ENCODE data around the gene ANKRD65. TPM values are rescaled to one million over a fixed set of nuclear protein-coding genes. Genes with fewer than 3 reads are reported as not detected.
A peak's percentile ranks its signal among the peaks of the same experiment; 100 is the strongest.
"Not testable (repeated sequence)": the region's sequence is repeated elsewhere in the genome, so short reads cannot be mapped to it uniquely, and the experiment has no call there.

The ANKRD65 gene
- total RNA-seq, 1 donor from 2014 or later: 40.9 TPM

DNA sequence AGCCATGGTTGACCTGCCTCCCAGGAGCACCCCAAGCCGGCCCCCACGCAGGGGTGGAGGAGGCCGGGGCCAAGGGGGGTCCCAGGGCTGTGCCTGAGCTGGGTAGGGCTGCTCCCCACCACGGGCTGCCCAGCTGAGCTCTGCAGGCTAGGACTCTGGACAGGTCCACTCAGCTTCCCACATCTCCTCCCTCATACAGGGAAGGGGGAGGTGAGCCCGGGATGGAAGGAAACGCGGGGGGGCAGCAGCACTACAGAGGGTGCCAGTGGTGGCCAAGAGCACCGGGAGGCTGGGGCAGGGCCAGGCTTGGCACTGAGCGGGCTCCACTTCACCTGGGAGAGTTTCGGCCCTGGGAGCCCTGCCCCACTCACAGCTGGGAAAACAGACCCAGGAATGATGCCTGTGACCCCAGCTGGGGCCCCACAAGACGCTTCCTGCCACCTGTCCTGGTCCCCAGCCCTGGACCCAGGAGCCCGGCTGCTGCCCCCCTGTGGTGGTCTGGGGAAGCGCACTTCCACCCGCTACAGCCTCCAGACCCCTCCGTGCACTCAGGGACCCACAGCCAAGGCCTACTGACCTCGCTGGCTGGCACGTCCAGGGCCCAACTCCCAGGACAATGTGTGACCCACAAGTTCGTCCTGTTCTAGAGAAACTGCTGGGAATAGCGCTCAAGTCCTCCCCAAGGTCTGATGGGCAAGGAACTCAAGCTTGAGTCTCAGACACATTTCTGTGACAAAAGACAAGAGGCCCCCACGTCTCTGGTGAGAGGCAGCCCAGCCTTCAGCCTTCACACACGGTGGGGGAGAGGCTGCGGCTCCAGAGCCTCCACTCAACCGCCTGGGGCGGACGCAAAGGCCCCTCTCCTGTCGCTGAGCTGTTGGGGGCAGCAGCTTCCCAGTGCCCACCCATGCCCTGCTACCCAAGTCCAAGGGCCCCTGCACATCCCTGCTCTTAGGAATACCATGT is 49.0 kb downstream of the ANKRD65 start:
- peak; percentile 70 for DNase-seq (ENCODE audit: low spot score)

DNA sequence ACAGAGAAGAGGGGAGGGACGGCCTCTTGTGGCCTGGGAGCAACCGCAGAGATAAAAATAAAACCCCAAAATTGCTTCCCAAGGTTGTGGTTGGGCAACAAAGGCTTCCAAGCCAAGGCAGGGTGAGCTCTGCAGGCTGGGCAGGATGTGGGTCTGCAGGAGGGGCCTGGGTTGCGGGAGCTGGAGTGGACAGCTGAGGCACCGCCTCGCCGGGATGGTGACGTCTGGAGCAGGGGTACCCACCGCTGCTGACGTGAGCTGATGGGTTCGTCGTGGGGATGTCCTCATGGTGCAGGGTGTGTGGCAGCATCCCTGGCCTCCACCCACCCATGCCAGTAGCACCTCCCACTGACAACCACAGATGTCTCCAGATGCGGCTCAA is 49.7 kb downstream of the ANKRD65 start:
- DNase-seq (ENCODE audit: low spot score): no peak

DNA sequence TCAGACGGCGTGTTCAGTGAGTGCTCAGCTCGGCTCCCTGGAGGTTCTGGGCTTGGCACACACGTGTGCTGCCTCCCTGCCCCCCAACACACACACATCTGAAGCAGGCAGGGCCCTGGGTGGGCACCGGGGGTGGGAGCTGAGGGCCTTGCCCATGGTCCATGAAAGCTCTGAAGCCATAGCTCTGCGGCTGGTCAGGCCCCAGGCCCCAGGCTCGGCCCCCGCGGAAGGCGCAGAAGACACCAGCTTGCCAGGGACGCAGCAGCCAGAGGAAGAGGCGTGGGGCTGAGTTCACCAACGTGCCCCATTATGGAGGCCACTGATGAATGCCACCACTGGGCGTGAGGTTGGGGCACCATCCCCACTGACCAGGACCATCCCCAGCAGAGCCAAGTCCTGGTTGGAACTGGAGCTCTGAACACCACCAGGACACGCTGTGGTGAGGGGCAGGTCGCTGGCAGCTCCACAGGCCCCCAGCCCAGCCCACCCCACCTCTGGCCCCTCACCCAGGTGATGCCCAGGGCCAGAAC is 50.2 kb downstream of the ANKRD65 start:
- DNase-seq (ENCODE audit: low spot score): no peak

DNA sequence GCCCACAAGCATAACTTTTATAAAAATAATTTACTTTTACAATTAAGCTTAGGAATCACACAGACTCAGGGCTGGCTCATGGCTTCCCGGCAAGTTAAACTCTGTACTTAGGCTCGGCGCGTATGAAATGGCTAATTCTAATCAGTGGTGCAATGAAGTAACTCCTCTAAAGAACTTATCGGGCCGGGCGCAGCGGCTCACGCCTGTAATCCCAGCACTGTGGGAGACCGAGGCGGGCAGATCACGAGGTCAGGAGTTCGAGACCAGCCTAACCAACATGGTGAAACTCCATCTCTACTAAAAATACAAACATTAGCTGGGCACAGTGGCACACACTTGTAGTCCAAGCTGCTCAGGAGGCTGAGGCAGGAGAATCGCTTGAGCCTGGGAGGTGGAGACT is 51.0 kb downstream of the ANKRD65 start:
- DNase-seq (ENCODE audit: low spot score): not testable (repeated sequence)

Other genes with a start within 250 kb of the ANKRD65 start
- gene TTLL10, start 247.4 kb downstream of the ANKRD65 start, total RNA-seq: 2.3 TPM
- gene TNFRSF18, start 214.7 kb downstream of the ANKRD65 start, total RNA-seq: 3.3 TPM
- 2.0 TPM for gene TNFRSF4, start 207.1 kb downstream of the ANKRD65 start, total RNA-seq
- 134 TPM for gene SDF4, start 189.3 kb downstream of the ANKRD65 start, total RNA-seq
- gene B3GALT6, start 189.0 kb downstream of the ANKRD65 start, total RNA-seq: 14.8 TPM
- gene C1QTNF12, start 174.6 kb downstream of the ANKRD65 start, total RNA-seq: 3.4 TPM
- 59.8 TPM for gene UBE2J2, start 147.4 kb downstream of the ANKRD65 start, total RNA-seq
- gene SCNN1D, start 140.8 kb downstream of the ANKRD65 start, total RNA-seq: 6.6 TPM
- 77.6 TPM for gene ACAP3, start 113.3 kb downstream of the ANKRD65 start, total RNA-seq
- gene PUSL1, start 112.7 kb downstream of the ANKRD65 start, total RNA-seq: 29.0 TPM
- gene INTS11, start 96.6 kb downstream of the ANKRD65 start, total RNA-seq: 132 TPM
- 21.4 TPM for gene CPTP, start 96.5 kb downstream of the ANKRD65 start, total RNA-seq
- gene TAS1R3, start 90.0 kb downstream of the ANKRD65 start, total RNA-seq: 0.42 TPM
- gene DVL1, start 71.9 kb downstream of the ANKRD65 start, total RNA-seq: 52.8 TPM
- gene MXRA8, start 62.7 kb downstream of the ANKRD65 start, total RNA-seq: 41.9 TPM
- 102 TPM for gene AURKAIP1, start 46.1 kb downstream of the ANKRD65 start, total RNA-seq
- gene CCNL2, start 21.9 kb downstream of the ANKRD65 start, total RNA-seq: 259 TPM
- gene MRPL20, start 14.0 kb downstream of the ANKRD65 start, total RNA-seq: 145 TPM
- gene VWA1, start 14.4 kb upstream of the ANKRD65 start, total RNA-seq: 83.3 TPM
- gene ATAD3C, start 28.4 kb upstream of the ANKRD65 start, total RNA-seq: 8.0 TPM
- gene ATAD3B, start 50.5 kb upstream of the ANKRD65 start, total RNA-seq: 42.6 TPM
- gene ATAD3A, start 90.9 kb upstream of the ANKRD65 start, total RNA-seq: 26.3 TPM
- 2.9 TPM for gene TMEM240, start 119.3 kb upstream of the ANKRD65 start, total RNA-seq
- gene SSU72, start 153.6 kb upstream of the ANKRD65 start, total RNA-seq: 116 TPM
- 4.1 TPM for gene FNDC10, start 178.9 kb upstream of the ANKRD65 start, total RNA-seq
- 64.5 TPM for gene MIB2, start 194.2 kb upstream of the ANKRD65 start, total RNA-seq
- gene MMP23B, start 210.9 kb upstream of the ANKRD65 start, total RNA-seq: 16.6 TPM
- 20.2 TPM for gene CDK11B, start 237.7 kb upstream of the ANKRD65 start, total RNA-seq